Forelimb muscle (tissue), 1 donor: ENCODE measurements around the gene HTR2C. TPM values are rescaled to one million over a fixed set of nuclear protein-coding genes. Genes with fewer than 3 reads are reported as not detected.
"Not testable (repeated sequence)": the region's sequence is repeated elsewhere in the genome, so short reads cannot be mapped to it uniquely, and the experiment has no call there.

ENCODE experiments used
- DNase-seq: peaks from one replicate; pipeline ENCODE4 v3.0.0-alpha.2; 2013; ENCODE audit warnings: low read depth
- polyA plus RNA-seq: library from polyadenylated mRNA; unstranded; fragments of 120-200 nt; gene quantifications from one replicate; pipeline ENCODE4 v1.2.1, GENCODE V29; 2013; ENCODE audit not compliant: insufficient read length

The HTR2C gene
- polyA plus RNA-seq: not detected

DNA sequence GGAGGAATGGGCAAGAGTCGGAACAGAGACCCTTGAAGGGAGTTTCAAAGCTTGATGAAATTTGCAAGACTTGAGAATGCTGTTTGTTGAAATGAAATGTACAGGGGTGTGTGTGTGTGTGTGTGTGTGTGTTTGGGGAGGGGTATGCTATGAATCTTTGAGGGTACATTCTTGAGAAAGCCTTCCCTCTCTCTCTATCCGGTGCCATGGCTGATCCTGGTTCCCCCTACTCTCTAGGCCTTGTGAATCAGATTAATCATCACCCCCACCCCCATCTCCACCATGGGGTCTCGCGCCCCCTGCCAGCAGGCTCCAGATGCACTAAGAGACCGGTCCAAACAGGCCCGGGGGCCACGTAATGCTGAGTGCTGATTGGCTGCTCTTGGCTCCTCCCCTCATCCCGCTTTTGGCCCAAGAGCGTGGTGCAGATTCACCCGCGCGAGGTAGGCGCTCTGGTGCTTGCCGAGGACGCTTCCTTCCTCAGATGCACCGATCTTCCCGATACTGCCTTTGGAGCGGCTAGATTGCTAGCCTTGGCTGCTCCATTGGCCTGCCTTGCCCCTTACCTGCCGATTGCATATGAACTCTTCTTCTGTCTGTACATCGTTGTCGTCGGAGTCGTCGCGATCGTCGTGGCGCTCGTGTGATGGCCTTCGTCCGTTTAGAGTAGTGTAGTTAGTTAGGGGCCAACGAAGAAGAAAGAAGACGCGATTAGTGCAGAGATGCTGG, at the start of gene HTR2C:
TSS of gene HTR2C (plus strand) at position 441 of the 729 bp plus-strand sequence. CDS start 142,851 bp downstream, outside the sequence.
- no peak for DNase-seq

DNA sequence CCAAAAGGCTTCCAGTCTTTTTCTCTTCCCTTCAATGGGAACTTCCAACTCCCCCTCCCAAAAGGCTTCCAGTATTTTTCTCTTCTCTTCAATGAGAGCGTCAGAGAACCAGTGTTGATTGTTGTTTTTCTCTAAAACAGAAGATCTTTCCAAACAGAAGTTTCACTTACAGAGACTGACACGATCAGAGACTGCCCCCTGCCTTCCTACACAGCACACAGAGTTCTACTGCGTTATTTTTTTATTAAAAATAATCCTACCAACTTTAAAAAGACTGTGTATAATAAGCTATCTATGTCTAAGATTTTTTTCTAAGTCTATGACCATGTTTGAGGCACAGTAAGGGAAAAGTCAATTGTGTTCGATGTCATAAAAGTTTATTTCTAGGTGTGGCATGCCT, 3.5 kb upstream of the HTR2C start:
- no peak for DNase-seq

DNA sequence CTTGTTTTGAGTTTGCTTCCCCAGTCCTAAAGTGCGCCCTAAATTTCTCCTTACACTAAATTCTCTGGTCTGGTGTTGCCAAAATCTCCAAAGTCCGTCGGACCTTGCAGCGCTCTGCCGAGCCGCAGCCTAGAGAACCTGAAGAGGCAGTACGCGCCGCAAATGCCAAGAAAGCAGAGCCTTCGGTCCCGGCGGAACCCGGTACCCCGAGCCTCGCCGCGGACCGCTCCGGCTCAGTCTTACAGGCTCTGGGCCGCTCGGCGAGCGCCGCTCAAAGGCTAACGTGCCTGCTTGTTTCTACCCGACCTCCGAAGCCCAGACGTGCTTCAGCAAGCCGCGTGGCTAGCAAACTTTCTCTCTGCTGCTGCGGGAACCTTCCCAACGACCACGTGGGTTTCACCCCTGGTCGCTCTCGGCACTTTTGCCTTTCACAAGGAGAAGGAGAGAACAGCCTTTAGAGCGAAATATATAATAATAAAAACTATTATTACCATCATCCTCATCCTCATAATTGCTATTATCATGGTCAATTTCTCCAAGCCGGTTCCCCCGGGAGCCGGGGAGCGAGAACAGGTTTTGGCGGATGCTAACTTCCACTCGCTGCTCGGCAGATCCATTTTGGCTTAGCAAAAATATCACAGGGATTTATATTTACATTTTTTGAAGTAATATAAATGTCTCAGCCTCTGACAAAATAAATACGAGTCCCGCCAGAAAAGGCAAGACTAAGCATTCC, 2.2 kb upstream of the HTR2C start:
- DNase-seq: no peak

DNA sequence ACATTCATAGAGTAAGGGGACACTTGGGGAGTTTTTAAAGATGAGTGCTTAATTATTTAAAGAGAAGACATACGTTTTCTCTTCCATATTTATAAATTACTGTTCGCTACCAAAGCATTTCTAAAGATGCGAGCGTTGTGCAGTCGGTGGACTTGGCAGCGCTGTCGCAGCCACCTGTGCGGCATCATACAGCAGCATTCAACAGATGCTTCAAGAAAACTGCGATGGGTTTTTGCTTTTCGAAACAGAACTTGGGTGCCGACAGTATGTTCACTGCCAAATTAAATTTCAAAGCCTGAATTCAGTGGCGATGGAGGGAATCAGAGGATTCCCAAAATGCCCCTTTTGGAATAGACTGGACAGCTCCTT, 1.6 kb upstream of the HTR2C start:
- no peak for DNase-seq

DNA sequence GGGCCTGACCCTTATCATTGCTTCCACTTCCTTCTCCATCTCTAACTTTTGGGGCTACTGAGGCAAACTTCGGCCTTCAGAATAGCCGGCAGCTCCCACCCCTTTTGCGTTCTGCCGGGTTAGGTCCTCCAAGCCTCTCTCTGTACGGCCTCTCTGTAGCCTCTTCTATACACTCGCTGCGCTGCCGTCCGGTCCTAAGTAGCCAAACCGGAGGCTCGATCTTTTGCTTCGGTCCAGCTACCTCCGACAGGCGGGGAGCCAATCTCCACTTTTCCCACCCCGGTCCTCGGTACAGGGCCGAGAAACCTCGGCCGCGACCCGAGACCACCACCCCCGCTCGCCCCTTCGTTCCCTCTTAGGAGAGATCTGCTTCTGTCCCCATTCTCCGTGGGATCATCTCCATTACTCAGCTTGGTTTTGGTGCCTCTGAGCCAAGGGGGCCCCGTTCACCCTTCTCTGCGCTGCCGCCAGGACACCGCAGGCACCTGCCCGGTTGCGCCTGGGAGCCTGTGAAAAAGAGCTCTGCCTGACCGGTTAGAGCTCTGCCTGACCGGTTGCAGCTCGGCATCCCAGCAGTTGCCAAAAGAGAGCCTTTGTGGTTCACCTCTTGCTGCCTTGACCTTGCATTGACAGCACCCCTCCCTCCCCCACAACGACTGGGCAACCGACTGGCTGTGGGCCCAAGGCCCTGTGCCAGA, 1.0 kb upstream of the HTR2C start:
- no peak for DNase-seq

DNA sequence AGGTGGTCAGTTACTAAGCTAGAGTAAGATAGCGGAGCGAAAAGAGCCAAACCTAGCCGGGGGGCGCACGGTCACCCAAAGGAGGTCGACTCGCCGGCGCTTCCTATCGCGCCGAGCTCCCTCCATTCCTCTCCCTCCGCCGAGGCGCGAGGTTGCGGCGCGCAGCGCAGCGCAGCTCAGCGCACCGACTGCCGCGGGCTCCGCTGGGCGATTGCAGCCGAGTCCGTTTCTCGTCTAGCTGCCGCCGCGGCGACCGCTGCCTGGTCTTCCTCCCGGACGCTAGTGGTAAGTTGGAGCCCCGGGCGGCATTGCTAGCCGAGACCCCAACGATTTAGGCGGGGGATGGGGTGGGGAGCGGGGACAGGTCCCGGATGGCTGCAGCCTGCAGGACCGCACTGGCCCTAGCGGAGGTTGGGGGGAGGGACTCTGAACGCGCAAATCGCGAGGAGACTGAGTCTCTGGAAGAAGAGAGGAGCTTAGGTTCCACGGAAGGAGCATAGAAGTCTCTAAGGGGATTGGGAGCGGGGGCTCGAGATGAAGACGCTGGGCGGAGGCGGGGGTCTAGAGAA, 573 bp downstream of the HTR2C start:
- DNase-seq: no peak

DNA sequence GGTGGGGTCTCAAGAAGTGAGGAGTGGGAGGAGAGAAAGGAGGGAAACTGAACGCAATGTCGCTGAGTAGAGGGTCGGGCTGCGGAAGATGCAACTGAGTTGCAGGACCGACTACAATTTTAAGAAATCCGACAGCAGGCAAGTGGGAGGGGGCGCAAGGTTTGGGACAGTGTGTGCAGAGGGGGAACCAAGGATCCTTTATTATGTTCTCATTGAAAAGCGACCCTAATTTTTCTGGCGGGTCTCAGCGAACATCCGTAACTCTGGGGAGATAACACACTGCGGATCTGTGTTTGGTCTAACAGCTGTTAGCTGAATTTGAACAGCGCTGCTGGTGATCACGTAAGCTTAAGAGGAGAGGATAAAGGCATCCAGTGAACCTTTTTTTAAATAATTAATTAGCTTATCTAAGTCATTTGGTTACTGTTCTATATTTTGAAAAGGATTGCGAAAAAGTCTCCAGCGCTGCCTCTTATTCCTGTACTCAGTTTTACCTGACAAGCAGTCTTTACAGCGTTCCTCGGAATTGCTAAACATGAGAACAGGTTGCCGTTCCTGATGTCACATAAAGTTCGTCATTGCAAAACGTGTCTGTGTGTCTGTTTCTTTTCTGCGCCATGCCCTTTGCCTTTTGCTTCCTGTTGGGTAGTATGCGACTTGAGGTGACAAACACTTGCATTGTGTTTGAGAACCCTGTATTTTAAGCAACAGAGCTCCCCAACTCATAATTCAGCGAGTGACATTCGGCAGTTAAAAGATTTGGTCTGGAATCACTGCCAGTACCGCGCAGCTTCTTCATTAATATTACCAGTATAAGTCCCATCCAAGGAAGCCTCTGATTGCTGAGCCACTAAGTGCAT, 1.3 kb downstream of the HTR2C start:
- DNase-seq: no peak

DNA sequence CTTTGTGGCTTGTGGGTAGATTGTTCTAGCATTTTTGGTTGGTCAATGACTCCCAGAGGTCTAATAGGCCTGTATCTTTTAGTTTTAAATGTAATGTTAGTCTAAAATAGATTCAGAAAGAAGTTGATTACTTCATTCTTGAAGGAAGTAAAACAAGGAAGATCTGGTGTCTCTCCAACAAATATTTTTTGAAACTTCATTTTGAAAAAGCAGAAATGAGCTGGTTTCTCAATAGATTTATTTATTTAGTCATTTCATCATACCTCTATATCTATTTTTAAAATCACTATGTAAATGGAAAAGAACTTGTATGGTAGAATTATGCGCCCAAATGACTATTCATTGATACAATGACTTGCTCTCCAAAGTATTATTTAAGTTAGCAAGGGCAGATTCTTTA, 7.2 kb downstream of the HTR2C start:
- no peak for DNase-seq

DNA sequence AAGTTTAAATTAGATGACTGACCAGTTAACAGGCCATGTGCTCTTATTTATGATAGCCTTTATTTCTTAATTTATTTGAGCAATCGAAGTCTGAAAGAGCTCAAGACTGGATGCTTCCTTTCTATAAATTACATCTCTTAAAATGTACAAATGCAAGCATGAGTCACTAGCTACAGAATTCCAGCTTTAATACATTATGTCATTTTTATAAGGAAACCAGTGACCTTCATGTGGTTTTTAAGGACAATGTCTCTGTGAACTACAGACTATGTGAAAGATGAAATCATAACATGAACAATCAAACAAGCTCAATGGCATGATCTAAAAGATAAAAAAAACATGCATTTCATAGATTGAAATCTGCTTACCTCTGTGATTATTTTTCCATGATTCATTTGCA, 15.4 kb downstream of the HTR2C start:
- DNase-seq: no peak

DNA sequence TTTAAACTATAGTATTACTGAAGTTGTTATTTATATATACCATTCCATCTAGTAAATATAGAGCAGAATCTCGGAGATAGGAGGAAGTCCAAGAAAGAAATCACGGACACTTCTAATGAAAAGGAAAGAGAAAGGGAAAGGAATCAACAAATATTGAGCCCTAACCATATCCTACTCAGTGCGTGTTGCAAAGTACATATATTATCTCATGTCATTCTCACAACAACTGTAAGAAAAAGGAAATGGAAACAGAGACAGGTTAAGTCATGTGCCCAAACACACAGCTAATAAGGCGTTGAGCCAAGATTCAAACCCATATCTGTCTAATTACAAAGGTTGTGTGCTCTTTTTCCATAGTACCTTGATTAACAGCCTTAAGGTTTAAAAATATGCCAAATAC, 16.0 kb downstream of the HTR2C start:
- DNase-seq: no peak

DNA sequence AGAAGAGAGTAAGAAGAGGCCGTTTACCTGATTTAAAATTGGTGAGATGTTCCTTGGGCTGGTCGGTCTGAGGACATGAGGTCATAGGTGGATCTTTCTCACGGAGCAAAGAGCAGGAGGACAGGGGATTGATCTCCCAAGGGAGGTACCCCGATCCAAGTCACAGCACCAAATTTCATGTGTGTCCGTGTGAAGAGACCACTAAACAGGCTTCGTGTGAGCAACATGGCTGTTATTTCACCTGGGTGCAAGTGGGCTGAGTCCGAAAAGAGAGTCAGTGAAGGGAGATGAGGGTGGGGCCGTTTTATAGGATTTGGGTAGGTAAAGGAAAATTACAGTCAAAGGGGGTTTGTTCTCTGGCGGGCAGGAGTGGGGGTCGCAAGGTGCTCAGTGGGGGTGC, 22.7 kb downstream of the HTR2C start:
- not testable (repeated sequence) for DNase-seq

DNA sequence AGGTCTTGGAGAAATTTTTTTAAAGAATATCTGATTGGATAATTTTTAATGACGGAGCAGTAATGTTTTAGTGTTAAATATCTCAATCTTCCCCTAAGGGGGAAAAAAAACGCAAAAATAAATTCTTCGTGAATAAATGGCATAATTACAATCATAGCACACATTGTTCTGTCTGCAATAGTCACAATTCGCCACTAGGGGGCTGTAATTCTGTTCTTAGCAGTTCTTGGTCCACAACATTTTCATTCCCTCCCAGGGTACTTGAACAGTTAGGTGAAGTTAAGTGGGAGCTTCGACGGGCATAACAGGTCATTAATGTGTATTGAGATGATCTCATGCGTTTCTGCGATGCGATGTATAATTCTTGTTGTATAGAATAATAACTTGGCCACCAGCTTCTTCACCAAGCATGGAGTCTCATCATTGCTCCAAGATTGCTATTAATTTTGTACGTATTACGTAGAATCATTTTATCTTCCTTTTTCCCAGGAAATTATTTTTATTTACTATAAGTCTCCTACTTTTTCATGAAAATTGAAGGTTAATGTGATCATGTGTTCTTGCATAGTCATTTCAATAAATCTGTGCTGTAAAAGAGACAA, 27.2 kb downstream of the HTR2C start:
- peak; percentile 14 for DNase-seq

DNA sequence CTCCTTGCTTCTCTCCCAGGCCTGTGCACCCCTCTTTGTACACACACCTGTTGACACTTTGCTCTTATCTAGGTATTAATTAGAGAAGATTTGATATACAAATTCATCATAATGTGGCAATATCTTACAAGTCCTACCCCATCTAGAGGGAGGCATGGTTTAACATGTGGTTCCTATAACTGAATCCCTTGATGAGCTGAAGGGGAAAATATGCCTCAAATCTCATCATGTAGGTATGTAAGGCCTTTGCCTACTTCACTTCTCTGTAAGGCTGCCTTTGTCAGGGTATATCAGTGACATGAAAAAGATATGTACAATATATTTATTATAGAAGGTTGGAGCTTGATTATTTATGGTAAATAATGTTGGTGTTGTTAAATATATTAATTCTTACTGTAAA, 31.9 kb downstream of the HTR2C start:
- DNase-seq: no peak

DNA sequence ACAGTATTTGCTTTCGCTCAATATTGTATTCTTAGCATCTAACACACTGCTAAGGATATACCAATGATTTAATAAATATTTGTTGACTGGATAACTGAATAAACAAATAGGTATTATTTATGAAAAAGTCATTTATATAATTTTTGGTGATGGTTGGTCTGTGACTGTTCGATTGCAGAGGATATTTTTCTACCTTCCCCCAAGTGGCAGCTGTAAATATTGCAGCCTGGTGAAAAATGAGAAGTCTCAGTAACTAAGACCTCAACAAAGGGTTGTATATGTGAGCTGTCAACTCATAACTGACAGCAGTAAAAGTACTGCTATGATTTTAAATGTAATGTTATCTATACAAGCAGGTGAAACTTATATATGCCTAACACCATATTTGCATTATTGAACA, 36.0 kb downstream of the HTR2C start:
- DNase-seq: no peak

DNA sequence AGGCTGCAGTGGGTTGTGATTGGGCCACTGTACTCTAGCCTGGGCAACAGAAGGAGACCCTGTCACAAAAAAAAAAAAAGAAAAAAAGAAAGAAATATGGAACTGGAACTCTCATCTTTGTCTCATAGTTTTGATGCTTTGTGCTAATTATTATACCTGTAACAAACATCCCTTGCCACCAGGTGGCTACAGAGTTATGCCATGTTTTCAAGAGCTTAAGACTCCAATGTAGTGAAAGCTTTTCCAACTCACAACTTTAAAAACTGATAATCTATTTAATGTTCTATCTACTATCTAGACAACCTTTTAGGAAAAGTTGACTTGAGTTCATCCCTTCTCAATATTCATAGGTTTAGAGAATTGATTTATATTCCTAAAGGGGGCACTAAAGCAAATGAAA, 42.4 kb downstream of the HTR2C start:
- no peak for DNase-seq

DNA sequence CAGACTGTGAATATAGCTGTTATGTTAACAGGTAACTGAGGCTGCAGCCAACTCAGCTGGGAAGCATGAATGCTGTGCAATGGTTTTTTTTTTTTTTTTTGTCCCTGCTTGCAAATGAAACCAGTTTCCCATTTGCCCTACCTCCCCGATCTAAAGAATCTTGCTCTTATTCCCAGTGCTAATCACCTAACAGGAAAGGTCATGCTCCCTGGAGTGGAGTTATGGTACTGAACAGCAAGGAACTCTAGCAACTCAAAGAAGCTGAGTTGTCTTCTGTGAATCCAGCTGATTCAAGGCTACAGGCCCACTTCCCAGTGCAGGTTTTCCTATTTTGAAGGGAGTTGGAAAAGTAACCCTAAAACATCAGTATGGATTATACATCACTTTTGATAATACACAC, 52.1 kb downstream of the HTR2C start:
- DNase-seq: no peak

DNA sequence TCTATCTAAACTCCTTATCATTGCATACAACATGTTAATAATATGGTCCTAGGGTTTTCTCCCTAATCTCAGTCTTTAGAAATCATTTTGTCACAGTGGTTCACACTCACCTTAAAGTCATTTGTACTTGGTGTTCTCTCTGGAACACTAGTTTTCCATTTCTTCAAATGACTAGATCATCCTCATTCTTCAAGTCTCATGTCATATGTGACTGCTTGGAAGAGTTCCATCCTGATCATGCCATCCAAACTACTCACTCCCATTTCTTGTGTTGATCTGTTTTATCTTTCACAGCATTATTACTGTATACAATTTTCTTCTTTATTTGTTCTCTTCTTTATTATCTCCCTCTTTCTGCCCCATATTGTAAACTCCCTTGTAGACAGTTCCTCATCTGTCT, 66.5 kb downstream of the HTR2C start:
- DNase-seq: no peak

DNA sequence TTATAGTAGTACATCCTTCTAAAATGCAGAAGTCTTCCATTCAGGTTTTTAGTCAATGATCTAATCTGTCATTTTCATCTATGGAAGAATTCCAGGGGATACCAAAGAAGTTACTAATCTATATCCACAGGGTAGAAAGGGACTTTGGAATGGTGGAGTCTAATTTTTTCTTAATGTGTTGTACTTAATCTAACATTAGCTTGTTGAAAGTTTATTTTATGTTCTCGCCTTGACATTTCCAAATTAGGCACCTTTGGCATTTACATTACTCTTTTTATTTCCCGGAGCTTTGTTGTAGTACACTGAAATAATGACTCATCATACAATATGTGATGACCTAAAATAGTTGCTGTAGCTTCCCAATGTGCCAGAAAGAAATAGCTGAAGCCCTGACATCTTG, 91.5 kb downstream of the HTR2C start:
- no peak for DNase-seq

DNA sequence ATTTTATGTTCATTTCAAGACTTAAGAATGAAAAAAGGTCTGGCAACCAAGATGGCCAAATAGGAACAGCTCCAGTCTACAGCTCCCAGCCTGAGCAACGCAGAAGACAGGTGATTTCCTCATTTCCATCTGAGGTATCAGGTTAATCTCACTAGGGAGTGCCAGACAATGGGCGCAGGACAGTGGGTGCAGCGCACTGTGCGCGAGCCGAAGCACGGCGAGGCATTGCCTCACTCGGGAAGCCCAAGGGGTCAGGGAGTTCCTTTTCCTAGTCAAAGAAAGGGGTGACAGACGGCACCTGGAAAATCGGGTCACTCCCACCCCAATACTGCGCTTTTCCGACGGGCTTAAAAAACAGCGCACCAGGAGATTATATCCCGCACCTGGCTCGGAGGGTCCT, 116.6 kb downstream of the HTR2C start:
- DNase-seq: not testable (repeated sequence)

DNA sequence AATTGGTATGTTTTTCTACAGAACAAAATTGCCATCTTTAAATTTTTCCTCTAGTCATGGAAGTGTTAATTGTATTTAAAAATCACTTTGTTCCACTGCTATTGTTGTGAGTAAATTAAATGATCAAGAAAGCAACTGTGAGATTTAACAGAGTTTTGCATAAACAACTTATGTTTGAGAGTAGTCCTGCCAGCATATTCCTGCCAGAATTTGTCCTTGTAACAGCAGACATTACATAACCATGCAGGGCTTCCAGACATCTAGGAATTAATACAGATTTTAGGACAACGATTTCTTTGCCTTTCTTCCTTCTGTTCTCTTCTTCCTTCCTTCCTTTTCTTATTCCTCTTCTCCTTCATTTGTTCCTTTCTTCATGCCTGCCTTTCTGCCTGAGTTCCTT, 125.5 kb downstream of the HTR2C start:
- DNase-seq: no peak

DNA sequence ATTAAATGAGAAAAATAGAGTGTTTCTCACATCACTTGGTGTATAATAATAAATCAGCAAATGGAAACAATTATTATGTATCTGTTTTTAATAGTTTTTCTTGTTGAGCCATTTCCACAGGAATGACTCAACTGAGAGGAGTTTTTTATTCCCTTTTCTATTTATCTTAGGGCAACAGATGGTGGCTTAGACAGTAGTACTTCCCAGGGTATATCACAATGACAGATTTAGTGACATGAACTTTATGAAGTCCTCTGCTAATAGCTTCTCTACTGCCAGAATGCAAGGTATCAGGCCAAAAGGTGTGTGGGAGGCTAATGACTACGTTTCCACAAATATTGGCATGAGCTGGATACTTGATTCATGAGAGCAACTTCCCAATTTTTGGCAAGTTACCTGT, 126.7 kb downstream of the HTR2C start:
- DNase-seq: peak; percentile 4
